Right atrium auricular region (tissue), 2 donors: ENCODE measurements around the gene SYTL2. TPM values are rescaled to one million over a fixed set of nuclear protein-coding genes. Genes with fewer than 3 reads are reported as not detected.
A peak's percentile ranks its signal among the peaks of the same experiment; 100 is the strongest.

Source experiments
- DNase-seq: peaks from one replicate; pipeline ENCODE4 v3.0.0-alpha.2; 2019; ENCODE audit warnings: low spot score
- H3K27ac ChIP-seq, 2 donors: fragments of 200-600 bp; sonication (generic); 1 replicate in 1 of 2; 2 replicates in 1 of 2; pipeline ENCODE4 v1.5.1; 2016 to 2019
- H3K27me3 ChIP-seq, 2 donors: fragments of 200-600 bp; sonication (generic); one replicate each; pipeline versions ENCODE4 v1.5.1 to v1.6.0; 2017 to 2019
- H3K36me3 ChIP-seq: fragments of 200-600 bp; sonication (generic); one replicate; pipeline ENCODE4 v1.5.1; 2016
- H3K4me1 ChIP-seq, 2 donors: fragments of 200-600 bp; sonication (generic); one replicate each; pipeline versions ENCODE4 v1.5.1 to v1.6.0; 2017 to 2019
- H3K4me3 ChIP-seq, 2 donors: fragments of 200-600 bp; sonication (generic); 1 replicate in 1 of 2; 2 replicates in 1 of 2; pipeline ENCODE4 v1.5.1; 2017 to 2019; ENCODE audit warnings: mild to moderate bottlenecking in 1 of 2, moderate library complexity in 1 of 2
- H3K9me3 ChIP-seq, 2 donors: fragments of 200-600 bp; sonication (generic); one replicate each; pipeline ENCODE4 v1.5.1; 2019
- total RNA-seq, 2 donors: library from RNA; depleted of rRNA; stranded (reverse); fragments of >200 nt; gene quantifications; one replicate each; pipeline ENCODE4 v1.1.0, GENCODE V29; 2016
- TF ChIP-seq, protein P1 (sequence below), 2 donors: fragments of 200-600 bp; sonication (generic); IDR thresholded peaks; one replicate each; pipeline ENCODE4 v1.5.1; 2019; ENCODE audit warnings: antibody characterized with exemption in 2 of 2

SYTL2 gene
- total RNA-seq, 2 donors from 2014 or later: 5.0 to 12.1 TPM

GRCh38 chr11:85772695-85773094 lies 38.2 kb downstream of the SYTL2 start:
- H3K4me3 ChIP-seq: no peak overlapping the region
- H3K4me1 ChIP-seq: no peaks in the 10 kb centered on the region
- no peak for DNase-seq
- peaks cover 0 to 6% of the 10 kb centered on the region in 2 donors for H3K9me3 ChIP-seq
- no peaks in the 10 kb centered on the region for H3K36me3 ChIP-seq
- no peaks in the 10 kb centered on the region for H3K27me3 ChIP-seq
- H3K27ac ChIP-seq: peak overlapping the region in 1 of 2 donors; percentile 48
- TF ChIP-seq, protein P1, sequence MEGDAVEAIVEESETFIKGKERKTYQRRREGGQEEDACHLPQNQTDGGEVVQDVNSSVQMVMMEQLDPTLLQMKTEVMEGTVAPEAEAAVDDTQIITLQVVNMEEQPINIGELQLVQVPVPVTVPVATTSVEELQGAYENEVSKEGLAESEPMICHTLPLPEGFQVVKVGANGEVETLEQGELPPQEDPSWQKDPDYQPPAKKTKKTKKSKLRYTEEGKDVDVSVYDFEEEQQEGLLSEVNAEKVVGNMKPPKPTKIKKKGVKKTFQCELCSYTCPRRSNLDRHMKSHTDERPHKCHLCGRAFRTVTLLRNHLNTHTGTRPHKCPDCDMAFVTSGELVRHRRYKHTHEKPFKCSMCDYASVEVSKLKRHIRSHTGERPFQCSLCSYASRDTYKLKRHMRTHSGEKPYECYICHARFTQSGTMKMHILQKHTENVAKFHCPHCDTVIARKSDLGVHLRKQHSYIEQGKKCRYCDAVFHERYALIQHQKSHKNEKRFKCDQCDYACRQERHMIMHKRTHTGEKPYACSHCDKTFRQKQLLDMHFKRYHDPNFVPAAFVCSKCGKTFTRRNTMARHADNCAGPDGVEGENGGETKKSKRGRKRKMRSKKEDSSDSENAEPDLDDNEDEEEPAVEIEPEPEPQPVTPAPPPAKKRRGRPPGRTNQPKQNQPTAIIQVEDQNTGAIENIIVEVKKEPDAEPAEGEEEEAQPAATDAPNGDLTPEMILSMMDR (IDR thresholded peaks at IDR 0.05): no peak

GRCh38 chr11:85771568-85771967 lies 39.4 kb downstream of the SYTL2 start:
- no peaks in the 10 kb centered on the region for H3K4me1 ChIP-seq
- TF ChIP-seq, protein P1 (IDR thresholded peaks at IDR 0.05): no peak
- no peaks in the 10 kb centered on the region for H3K27me3 ChIP-seq
- H3K27ac ChIP-seq: peak overlapping the region in 1 of 2 donors; percentile 9
- H3K36me3 ChIP-seq: no peaks in the 10 kb centered on the region
- H3K4me3 ChIP-seq: no peak overlapping the region
- DNase-seq: no peak
- H3K9me3 ChIP-seq: peaks cover 0 to 6% of the 10 kb centered on the region in 2 donors

- TF ChIP-seq, protein P1 (IDR thresholded peaks at IDR 0.05): no peak
- no peaks in the 10 kb centered on the region for H3K27me3 ChIP-seq
Measured at GRCh38 chr11:85769771-85770170, 41.2 kb downstream of the SYTL2 start.

GRCh38 chr11:85768473-85769146 lies 42.3 kb downstream of the SYTL2 start:
- Histone ChIP-seq H3K27ac (no peak overlapping the region), H3K27me3 (no peaks in the 10 kb centered on the region), H3K4me1 (no peaks in the 10 kb centered on the region), H3K4me3 (no peak overlapping the region), H3K9me3 (peaks cover 0 to 6% of the 10 kb centered on the region in 2 donors), H3K36me3 (no peaks in the 10 kb centered on the region)
- DNase-seq: no peak
- TF ChIP-seq, protein P1 (IDR thresholded peaks at IDR 0.05): no peak

More at GRCh38 chr11:85769771-85770170, 41.2 kb downstream of the SYTL2 start:
- Histone ChIP-seq H3K27ac (no peak overlapping the region), H3K9me3 (peaks cover 0 to 6% of the 10 kb centered on the region in 2 donors), H3K4me1 (no peaks in the 10 kb centered on the region), H3K4me3 (no peak overlapping the region), H3K36me3 (no peaks in the 10 kb centered on the region)
- no peak for DNase-seq

GRCh38 chr11:85767246-85767945 lies 43.5 kb downstream of the SYTL2 start:
- Histone ChIP-seq H3K27me3 (no peaks in the 10 kb centered on the region), H3K36me3 (no peaks in the 10 kb centered on the region), H3K9me3 (peaks cover 0 to 6% of the 10 kb centered on the region in 2 donors), H3K4me1 (no peaks in the 10 kb centered on the region), H3K4me3 (no peak overlapping the region), H3K27ac (no peak overlapping the region)
- TF ChIP-seq, protein P1 (IDR thresholded peaks at IDR 0.05): no peak
- no peak for DNase-seq
